Measurements from ENCODE around the gene ACSL1.

- TF ChIP-seq CTCF (conservative IDR thresholded peaks at IDR 0.05; ENCODE audit: low read length) (no peak), EZH2phosphoT487 (IDR thresholded peaks at IDR 0.05; ENCODE audit: borderline replicate concordance) (no peak)
Measured at GRCh38 chr4:184743650-184744049, 82.1 kb downstream of the ACSL1 start.

Measured in Loucy (cell line).